ENCODE measurements around the gene BCL2L2.

DNA sequence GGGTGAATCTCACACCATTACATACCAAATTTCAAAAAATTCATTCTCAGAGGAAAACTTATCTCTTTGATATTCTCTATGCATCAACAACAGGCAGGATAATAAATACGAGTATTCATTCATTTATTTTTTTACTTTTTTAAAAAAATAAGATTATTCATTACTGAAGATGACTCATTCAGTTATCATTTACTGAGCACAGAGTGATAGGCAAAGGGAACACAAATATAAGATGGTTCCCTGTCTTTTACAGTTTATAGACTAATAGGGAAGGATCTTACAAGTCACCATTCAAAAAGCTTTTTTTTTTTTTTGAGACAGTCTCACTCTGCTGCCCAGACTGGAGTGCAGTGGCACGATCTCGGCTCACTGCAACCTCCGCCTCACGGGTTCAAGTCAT is 9.7 kb downstream of the BCL2L2 start:
- TF ChIP-seq, protein P1, sequence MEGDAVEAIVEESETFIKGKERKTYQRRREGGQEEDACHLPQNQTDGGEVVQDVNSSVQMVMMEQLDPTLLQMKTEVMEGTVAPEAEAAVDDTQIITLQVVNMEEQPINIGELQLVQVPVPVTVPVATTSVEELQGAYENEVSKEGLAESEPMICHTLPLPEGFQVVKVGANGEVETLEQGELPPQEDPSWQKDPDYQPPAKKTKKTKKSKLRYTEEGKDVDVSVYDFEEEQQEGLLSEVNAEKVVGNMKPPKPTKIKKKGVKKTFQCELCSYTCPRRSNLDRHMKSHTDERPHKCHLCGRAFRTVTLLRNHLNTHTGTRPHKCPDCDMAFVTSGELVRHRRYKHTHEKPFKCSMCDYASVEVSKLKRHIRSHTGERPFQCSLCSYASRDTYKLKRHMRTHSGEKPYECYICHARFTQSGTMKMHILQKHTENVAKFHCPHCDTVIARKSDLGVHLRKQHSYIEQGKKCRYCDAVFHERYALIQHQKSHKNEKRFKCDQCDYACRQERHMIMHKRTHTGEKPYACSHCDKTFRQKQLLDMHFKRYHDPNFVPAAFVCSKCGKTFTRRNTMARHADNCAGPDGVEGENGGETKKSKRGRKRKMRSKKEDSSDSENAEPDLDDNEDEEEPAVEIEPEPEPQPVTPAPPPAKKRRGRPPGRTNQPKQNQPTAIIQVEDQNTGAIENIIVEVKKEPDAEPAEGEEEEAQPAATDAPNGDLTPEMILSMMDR (IDR thresholded peaks at IDR 0.05), result no peak
- no peak for TF ChIP-seq POLR2A (IDR thresholded peaks at IDR 0.05)

Data from uterus (tissue), 2 donors.